SK-N-SH (cell line): ENCODE results near the gene TPRG1.

Source experiments
- CTCF ChIP-seq: fragments of 200-600 bp; sonication (generic); IDR thresholded peaks from 2 replicates; pipeline ENCODE4 v1.6.1; 2017; ENCODE audit warnings: antibody characterized with exemption, mild to moderate bottlenecking, moderate library complexity
- ELF1 ChIP-seq: IDR thresholded peaks from 2 replicates; pipeline ENCODE4 v1.4.0; 2012
- EP300 ChIP-seq, 2 experiments: IDR thresholded peaks; 2 replicates each; pipeline versions ENCODE4 v1.4.0 to v1.6.1; 2012; ENCODE audit warnings: borderline replicate concordance in 1 of 2, low read depth in 1 of 2, low read length in 1 of 2
- EZH2phosphoT487 ChIP-seq: fragments of 200-600 bp; sonication (generic); IDR thresholded peaks from 2 replicates; pipeline ENCODE4 v1.6.1; 2017; ENCODE audit warnings: low read depth, mixed run types, mild to moderate bottlenecking, antibody characterized with exemption, moderate library complexity, borderline replicate concordance
- GATA2 ChIP-seq: sonication (generic); formaldehyde crosslinking; IDR thresholded peaks from 2 replicates; pipeline ENCODE4 v1.5.0; 2020; ENCODE audit warnings: mild to moderate bottlenecking, missing genetic modification reagents
- POLR2AphosphoS5 ChIP-seq: IDR thresholded peaks from 2 replicates; pipeline ENCODE4 v1.6.1; 2012; ENCODE audit warnings: low read depth, low read length
- RAD21 ChIP-seq: IDR thresholded peaks from 2 replicates; pipeline ENCODE4 v1.6.1; 2012; ENCODE audit warnings: mild to moderate bottlenecking, low read length
- REST ChIP-seq: IDR thresholded peaks from 2 replicates; pipeline ENCODE4 v1.6.1; 2012; ENCODE audit warnings: mild to moderate bottlenecking, low read depth, low read length, moderate library complexity
- SMC3 ChIP-seq: IDR thresholded peaks from 2 replicates; pipeline ENCODE4 v1.6.1; 2012; ENCODE audit warnings: low read depth, low read length, improper control_type of control experiment
- USF1 ChIP-seq: IDR thresholded peaks from 2 replicates; pipeline ENCODE4 v1.4.0; 2012; ENCODE audit warnings: low read depth, borderline replicate concordance
- TF ChIP-seq, protein P1 (sequence below): fragments of 150-350 bp; IDR thresholded peaks from 2 replicates; pipeline ENCODE4 v1.6.1; 2017; ENCODE audit warnings: antibody characterized with exemption, low read length, low read depth, borderline replicate concordance

GRCh38 chr3:189188466-189188865 is 16.7 kb downstream of the TPRG1 start:
- TF ChIP-seq CTCF (no peak), EP300 (IDR thresholded peaks at IDR 0.05; ENCODE audit: borderline replicate concordance in 1 of 2, low read depth in 1 of 2, low read length in 1 of 2) (no peak), SMC3 (no peak), POLR2AphosphoS5 (no peak), USF1 (no peak), ELF1 (no peak), GATA2 (CRISPR knock-in tag) (no peak), EZH2phosphoT487 (no peak), REST (no peak), RAD21 (no peak)
- TF ChIP-seq, protein P1, sequence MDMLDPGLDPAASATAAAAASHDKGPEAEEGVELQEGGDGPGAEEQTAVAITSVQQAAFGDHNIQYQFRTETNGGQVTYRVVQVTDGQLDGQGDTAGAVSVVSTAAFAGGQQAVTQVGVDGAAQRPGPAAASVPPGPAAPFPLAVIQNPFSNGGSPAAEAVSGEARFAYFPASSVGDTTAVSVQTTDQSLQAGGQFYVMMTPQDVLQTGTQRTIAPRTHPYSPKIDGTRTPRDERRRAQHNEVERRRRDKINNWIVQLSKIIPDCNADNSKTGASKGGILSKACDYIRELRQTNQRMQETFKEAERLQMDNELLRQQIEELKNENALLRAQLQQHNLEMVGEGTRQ: no peak
